Measurements from ENCODE around the gene PSMC3. TPM values are rescaled to one million over a fixed set of nuclear protein-coding genes. Genes with fewer than 3 reads are reported as not detected.

PSMC3 gene
- total and polyA plus RNA-seq, 9 of the 15 experiments (the other 6 are each of a cell fraction or from before 2014, with no cell fraction given) = 44.3 to 324 (median 240) TPM

GRCh38 chr11:47391077-47391583 lies 35.1 kb downstream of the PSMC3 start (continued):
- TF ChIP-seq ZFP91 (CRISPR knock-in tag; IDR thresholded peaks at IDR 0.05) (no peak), L3MBTL2 (IDR thresholded peaks at IDR 0.05) (no peak), DMBX1 (CRISPR knock-in tag; IDR thresholded peaks at IDR 0.05; ENCODE audit: borderline replicate concordance) (no peak), ZNF57 (CRISPR knock-in tag; IDR thresholded peaks at IDR 0.05) (no peak), DNMT1 (IDR thresholded peaks at IDR 0.05) (no peak), MAZ (CRISPR knock-in tag; conservative IDR thresholded peaks at IDR 0.05 in 1 of 2, IDR thresholded peaks at IDR 0.05 in 1 of 2) (no peak), ZC3H4 (CRISPR knock-in tag; IDR thresholded peaks at IDR 0.05; ENCODE audit: borderline replicate concordance) (no peak), ASH1L (IDR thresholded peaks at IDR 0.05; ENCODE audit: borderline replicate concordance, low read depth, partially characterized antibody) (no peak), ILF3 (IDR thresholded peaks at IDR 0.05; ENCODE audit: borderline replicate concordance) (no peak), HNRNPK (IDR thresholded peaks at IDR 0.05; ENCODE audit: low read depth, low read length, poor library complexity, severe bottlenecking) (no peak), PHF8 (IDR thresholded peaks at IDR 0.05; ENCODE audit: borderline replicate concordance, low read length) (no peak), ZNF592 (IDR thresholded peaks at IDR 0.05) (peak; percentile 38; the same call in 1 of the 2 replicates), NFXL1 (CRISPR knock-in tag; IDR thresholded peaks at IDR 0.05) (no peak), NR0B1 (IDR thresholded peaks at IDR 0.05; ENCODE audit: partially characterized antibody) (no peak), RFX1 (IDR thresholded peaks at IDR 0.05) (no peak)
